T follicular helper cell (primary cell): Measurements from ENCODE around the gene CCR6.
A peak's percentile ranks its signal among the peaks of the same experiment; 100 is the strongest.

Source experiments
- DNase-seq: peaks from one replicate; pipeline ENCODE4 v3.0.0-alpha.2; 2020; ENCODE audit warnings: low read depth

The CCR6 gene

GRCh38 chr6:167098825-167099225 is 24.1 kb upstream of the CCR6 start:
- no peak for DNase-seq

DNA sequence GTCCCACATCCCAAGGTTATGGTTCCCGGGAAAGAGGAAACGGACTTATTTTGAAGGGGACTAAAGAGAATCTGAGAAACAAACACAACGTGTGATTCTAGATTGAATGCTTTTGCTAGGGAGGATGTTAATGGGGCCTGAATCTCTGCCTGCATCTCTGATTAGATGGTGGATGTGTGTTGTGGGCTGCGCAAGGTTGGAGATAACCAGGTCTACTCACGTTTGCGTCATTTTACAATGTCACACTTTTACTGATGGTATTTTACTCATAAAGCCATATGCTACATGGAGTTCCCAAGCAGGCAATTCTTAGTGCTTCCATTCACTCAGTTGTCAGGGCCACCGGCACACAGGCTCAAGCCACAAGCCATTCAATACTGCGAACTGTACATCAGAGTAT is 23.2 kb upstream of the CCR6 start:
- no peak for DNase-seq

DNA sequence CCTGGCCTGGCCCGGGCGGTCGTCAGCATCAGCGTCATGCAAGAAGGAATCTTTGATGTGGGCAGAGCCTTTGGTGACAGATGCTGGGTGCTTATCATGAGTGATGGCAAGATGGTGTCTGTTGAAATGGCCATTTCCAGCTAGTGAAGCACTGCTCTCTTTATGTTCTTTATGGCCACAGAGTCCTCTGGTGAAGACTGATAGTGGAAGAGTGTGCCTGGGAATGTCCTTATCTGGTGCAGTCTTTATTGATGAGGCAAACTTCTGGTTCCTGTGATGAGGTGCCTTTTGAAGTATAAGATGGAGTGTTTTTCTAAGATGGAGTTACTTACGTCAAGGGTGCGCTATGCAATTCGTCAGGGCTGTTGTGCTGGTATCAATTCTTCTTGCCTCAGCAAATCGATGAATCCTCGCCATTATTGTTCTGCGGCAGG is 22.6 kb upstream of the CCR6 start:
- no peak for DNase-seq

DNA sequence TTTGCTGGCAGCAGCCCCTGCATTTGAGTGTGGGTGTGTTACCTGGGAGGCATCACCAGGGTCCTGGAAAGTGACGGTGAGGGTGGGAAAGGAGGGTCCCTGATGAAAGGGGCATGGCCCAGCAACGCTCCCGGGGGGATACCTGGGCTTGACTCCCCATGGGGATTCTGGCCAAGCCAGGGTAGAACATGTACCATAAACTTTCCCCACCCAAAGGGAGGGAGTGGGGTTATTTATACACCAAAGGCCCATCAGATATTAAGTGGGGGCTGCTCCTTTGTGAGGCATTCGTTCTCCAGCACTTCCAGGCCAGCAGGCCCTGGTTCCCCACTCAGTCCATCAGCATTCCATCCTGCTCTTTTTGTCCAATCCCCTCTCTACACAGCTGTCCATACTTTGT is 20.6 kb upstream of the CCR6 start:
- DNase-seq, result no peak

GRCh38 chr6:167103041-167103891 is 19.6 kb upstream of the CCR6 start:
- DNase-seq, result no peak

GRCh38 chr6:167104388-167104787 is 18.5 kb upstream of the CCR6 start:
- DNase-seq, result no peak

- DNase-seq, result no peak
These were observed 17.8 kb upstream of the CCR6 start for GRCh38 chr6:167105060-167105459.

- DNase-seq, result no peak
These were observed 16.5 kb upstream of the CCR6 start for GRCh38 chr6:167106406-167106805.

- no peak for DNase-seq
These were observed 15.1 kb upstream of the CCR6 start for GRCh38 chr6:167107787-167108186.

DNA sequence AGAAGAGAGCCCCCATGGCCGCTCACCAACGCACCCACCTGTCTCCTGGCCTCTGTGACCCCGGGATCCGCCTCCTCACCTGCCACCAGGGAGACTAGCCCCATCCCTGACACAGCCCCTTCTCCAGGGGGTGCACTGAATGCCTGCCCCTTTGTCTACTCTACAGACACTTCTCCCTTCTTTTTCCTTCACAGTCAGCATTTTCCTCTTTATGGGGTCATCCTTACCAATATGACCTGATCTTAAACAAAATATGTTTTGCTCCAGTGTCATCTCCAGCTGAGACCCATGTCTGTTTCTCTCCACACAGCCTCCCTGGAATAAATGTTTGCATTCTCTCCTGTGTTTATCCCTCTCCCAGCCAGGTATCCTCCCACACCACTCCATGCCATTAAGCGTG is 14.6 kb upstream of the CCR6 start:
- no peak for DNase-seq

DNA sequence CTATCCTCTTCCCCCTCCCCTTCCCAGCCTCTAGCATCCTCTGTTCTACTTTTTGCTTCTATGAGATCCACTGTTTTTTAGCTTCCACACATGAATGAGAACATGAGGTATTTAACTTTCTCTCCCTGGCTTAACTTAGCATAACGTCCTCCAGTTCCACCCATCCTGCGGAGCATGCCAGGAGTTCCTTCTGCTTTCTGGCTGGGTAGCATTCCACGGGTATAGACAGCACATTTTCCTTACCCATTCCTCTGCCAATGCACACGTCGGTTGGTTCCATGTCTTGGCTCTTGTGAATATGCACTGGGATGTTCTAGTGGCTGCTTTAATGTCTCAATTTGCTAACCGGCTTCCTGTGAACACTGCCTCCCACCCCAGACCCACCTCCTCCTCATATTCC is 13.2 kb upstream of the CCR6 start:
- DNase-seq, result no peak

GRCh38 chr6:167111597-167111996 is 11.3 kb upstream of the CCR6 start:
- no peak for DNase-seq

DNA sequence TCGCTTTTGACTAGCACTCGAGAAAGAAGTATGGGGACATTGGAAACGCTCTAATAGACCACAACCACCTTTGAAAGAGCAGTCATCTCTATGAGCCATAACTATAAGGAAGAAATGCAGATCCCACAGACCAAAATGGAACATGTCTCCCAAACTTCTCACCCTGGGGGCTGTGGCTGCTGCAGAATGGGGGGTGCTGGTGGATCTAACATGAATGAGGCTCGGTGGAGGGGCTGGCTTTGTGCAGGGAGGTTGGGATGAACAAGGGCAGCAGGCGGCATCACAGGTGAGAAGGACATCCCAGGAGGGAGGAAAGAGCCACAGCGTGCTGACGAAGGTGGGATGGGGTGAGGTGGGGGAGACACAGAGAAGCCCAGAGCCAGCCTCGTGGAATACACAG is 10.5 kb upstream of the CCR6 start:
- DNase-seq, result no peak

DNA sequence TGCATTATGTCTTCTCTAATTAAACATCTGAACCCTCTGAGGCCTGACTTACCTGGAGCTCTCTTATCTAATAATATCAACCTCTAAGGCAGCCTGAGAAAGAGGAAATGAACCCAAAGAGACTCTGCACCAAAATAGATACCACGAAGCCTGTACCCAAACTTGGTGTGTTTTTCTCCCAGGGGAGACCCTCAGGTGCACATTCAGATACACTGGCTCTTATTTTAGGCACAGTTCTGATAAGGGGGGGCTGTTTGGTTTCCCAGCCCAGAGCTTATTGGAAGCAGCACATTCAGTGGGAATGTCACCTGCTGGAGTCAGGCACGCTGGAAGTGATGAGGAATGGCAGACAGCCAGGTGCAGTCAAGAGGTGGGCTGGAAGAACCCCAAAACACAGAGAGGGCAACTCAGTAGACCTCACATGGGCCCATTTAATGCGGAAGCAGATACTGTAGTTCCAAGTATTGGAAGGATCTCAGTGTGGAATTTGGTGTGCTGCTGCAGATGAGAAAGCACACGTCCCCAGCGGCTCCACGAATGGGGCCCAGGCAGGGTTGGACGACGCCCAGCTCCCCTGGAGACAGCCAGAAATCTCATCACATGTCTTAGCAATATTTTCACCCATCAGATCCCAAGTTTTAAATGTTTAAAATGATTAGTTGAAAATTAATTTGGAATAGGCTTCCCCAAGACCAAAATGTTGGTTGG is 9.7 kb upstream of the CCR6 start:
- no peak for DNase-seq

DNA sequence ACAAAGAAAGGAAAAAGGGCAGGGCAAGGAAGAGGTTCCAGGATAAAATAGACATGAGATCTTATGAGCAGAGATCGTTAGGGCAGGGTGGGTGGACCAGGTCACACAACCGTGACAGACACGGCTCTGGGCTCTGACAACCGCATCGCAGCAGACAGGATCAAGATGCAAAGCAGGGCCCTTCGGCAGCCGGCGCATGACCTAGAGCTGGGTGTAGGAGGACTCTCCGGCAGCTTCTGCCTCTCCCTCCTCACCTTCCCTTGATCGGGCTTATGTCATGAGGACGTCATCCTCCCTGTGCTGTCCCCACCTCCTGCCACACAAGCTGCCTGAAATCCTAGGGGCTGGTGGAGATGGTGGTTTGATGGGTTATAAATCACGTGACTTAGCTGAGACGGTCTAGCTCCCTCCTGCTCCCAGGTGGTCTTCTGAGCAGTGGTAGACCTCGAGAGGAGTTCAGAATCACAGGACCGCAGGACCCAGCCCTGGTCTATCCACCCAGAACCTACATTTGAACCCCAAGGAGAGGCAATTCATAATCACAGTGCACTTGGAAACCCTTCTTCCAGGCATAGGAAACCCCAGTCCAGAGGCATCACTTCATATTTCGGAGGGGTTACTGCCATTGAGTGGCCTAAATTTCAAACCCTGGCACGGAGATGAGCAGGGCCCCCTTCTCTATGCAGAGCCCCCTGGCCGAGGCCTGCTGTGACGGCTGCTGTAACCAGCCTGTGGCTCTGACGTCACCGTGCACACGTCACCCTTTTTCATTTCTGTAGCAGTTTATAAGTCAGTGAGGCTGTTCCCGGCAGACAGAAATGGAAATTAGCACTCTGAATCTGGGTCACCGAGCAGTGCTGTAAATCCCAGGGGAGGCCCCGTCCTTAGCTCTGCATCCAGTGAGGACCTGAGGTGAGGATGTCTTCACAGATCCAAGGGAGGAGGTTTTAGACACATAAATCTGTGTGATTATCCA is 8.7 kb upstream of the CCR6 start:
- DNase-seq, result peak; percentile 67

GRCh38 chr6:167115054-167115453 is 7.8 kb upstream of the CCR6 start:
- DNase-seq, result no peak

DNA sequence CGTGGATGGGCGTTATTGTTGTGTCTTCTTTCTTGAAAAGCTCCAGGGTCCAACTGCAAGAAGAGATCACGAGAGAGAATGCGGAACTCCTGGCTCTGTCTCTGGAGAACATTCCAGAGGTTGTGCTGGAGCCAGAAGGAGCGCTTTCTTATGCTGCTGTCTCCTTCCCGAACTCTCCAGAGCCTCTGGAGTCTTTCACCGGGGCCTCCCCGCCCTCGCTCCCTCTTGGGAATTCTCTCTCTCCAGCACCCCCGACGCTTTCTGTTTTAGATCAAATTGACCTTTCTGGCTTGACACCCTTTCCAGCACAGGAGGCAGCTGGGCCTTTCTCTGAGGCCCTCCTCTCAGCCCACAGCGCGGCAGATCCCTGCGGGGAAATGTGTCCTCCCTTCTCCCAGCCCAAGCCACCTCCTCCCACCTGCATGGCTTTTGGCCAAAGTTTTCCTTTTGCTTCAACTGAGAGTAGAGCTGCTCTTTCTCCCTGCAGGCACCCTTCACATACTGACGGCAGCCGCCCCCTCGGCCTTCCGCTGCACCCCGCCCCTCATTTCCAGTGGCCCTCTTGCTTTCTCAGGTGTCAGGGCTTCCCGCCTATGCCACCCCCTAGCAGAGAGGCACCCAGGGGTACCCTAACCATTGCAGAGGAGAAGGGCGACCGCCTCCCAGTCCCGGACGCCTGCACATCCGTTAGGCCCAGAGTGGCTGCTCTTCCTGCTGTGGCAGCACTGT is 6.6 kb upstream of the CCR6 start:
- DNase-seq, result no peak

DNA sequence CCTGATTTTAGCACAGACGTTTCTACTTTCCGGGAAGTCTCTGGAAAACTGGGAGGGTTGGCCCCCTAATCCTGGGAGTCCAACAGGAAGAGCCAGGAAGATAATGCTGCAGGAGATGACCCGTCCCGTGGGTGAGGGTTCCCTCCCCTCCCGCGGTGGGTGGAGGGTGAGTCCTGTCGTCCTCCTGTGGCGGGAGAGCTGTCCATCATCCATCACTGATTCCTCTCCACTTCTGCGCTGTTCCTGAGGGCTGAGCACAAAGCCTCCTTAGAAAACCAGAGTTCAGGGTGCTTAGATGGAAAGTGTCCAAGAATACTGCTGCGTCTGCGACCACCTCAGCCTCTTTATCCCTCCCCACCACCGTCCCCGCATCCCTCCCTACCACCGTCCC is 6.1 kb upstream of the CCR6 start:
- no peak for DNase-seq

- no peak for DNase-seq
These were observed 4.9 kb upstream of the CCR6 start for GRCh38 chr6:167118006-167118405.

- no peak for DNase-seq
These were observed 4.1 kb upstream of the CCR6 start for GRCh38 chr6:167118839-167119238.
